ENCODE results near the gene OR4D2.

- no peak for TF ChIP-seq EP300 (IDR thresholded peaks at IDR 0.05; ENCODE audit: borderline replicate concordance in 1 of 2, low read depth in 1 of 2, low read length in 1 of 2)
- no peak for TF ChIP-seq GABPA (IDR thresholded peaks at IDR 0.05; ENCODE audit: low read depth)
- no peak for TF ChIP-seq EZH2phosphoT487 (IDR thresholded peaks at IDR 0.05; ENCODE audit: borderline replicate concordance, low read depth)
- TF ChIP-seq POLR2AphosphoS5 (IDR thresholded peaks at IDR 0.05; ENCODE audit: low read depth, low read length): no peak
- TF ChIP-seq CTCF (IDR thresholded peaks at IDR 0.05): no peak
- TF ChIP-seq SMC3 (IDR thresholded peaks at IDR 0.05; ENCODE audit: low read depth, low read length): no peak
- no peak for TF ChIP-seq JUND (IDR thresholded peaks at IDR 0.05)
- TF ChIP-seq YY1 (IDR thresholded peaks at IDR 0.05; ENCODE audit: low read depth): no peak
- TF ChIP-seq NRF1 (IDR thresholded peaks at IDR 0.05; ENCODE audit: low read depth, low read length): no peak
- no peak for TF ChIP-seq FOXM1 (IDR thresholded peaks at IDR 0.05; ENCODE audit: low read depth)
These were observed 38.9 kb upstream of the OR4D2 start for GRCh38 chr17:58127846-58128245.
